ENCODE data around the gene CXCL5.

DNA sequence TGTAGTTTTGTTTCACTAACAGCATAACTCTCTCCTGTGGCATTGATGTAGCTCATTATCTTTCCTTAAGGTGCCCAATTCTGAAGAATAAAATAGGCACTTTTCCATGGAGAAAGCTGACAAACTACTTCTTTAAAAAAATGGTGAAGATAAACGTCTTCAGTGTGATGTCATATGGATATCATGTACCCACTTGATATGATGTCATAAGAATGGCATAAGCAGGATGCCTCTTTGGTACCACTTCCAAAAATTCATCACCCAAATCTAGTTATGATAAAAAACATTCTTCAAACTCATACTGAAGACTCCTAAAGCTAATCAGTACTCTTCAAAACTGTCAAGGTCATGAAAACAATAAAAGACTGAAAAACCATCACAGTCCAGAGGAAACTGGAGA lies 42.9 kb upstream of the CXCL5 start:
- TF ChIP-seq TCF12 (IDR thresholded peaks at IDR 0.05; ENCODE audit: low read depth) (no peak), EGR1 (IDR thresholded peaks at IDR 0.05) (no peak), EP300 (IDR thresholded peaks at IDR 0.05; ENCODE audit: borderline replicate concordance) (no peak), RAD21 (IDR thresholded peaks at IDR 0.05; ENCODE audit: low read depth) (no peak), NFIC (IDR thresholded peaks at IDR 0.05) (no peak), TAF1 (IDR thresholded peaks at IDR 0.05; ENCODE audit: low read depth) (no peak), TEAD4 (IDR thresholded peaks at IDR 0.05) (no peak), CEBPB (IDR thresholded peaks at IDR 0.05) (no peak), FOXM1 (IDR thresholded peaks at IDR 0.05; ENCODE audit: borderline replicate concordance, low read depth) (no peak), YY1 (IDR thresholded peaks at IDR 0.05; ENCODE audit: low read depth) (no peak), USF1 (IDR thresholded peaks at IDR 0.05) (no peak), CREB1 (IDR thresholded peaks at IDR 0.05; ENCODE audit: low read depth) (no peak)
- TF ChIP-seq, protein P1, sequence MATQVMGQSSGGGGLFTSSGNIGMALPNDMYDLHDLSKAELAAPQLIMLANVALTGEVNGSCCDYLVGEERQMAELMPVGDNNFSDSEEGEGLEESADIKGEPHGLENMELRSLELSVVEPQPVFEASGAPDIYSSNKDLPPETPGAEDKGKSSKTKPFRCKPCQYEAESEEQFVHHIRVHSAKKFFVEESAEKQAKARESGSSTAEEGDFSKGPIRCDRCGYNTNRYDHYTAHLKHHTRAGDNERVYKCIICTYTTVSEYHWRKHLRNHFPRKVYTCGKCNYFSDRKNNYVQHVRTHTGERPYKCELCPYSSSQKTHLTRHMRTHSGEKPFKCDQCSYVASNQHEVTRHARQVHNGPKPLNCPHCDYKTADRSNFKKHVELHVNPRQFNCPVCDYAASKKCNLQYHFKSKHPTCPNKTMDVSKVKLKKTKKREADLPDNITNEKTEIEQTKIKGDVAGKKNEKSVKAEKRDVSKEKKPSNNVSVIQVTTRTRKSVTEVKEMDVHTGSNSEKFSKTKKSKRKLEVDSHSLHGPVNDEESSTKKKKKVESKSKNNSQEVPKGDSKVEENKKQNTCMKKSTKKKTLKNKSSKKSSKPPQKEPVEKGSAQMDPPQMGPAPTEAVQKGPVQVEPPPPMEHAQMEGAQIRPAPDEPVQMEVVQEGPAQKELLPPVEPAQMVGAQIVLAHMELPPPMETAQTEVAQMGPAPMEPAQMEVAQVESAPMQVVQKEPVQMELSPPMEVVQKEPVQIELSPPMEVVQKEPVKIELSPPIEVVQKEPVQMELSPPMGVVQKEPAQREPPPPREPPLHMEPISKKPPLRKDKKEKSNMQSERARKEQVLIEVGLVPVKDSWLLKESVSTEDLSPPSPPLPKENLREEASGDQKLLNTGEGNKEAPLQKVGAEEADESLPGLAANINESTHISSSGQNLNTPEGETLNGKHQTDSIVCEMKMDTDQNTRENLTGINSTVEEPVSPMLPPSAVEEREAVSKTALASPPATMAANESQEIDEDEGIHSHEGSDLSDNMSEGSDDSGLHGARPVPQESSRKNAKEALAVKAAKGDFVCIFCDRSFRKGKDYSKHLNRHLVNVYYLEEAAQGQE (IDR thresholded peaks at IDR 0.05; ENCODE audit: low read depth), result no peak
- TF ChIP-seq, protein P2, sequence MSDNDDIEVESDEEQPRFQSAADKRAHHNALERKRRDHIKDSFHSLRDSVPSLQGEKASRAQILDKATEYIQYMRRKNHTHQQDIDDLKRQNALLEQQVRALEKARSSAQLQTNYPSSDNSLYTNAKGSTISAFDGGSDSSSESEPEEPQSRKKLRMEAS (IDR thresholded peaks at IDR 0.05), result no peak
